Cardiac fibroblast (primary cell): ENCODE data around the gene PKHD1.

Experiments used
- DNase-seq, 2 donors: peaks; one replicate each; pipeline versions ENCODE4 v3.0.0 to v3.0.0-alpha.2; 2010; ENCODE audit warnings: low read depth in 2 of 2
- H3K4me3 ChIP-seq, 2 donors: replicated peaks in 1 of 2; 1 replicate in 1 of 2; 2 replicates in 1 of 2; pipeline ENCODE4 v1.5.1; 2011; ENCODE audit warnings: low read depth in 2 of 2, low read length in 2 of 2, mild to moderate bottlenecking in 2 of 2, moderate library complexity in 1 of 2
- CTCF ChIP-seq: IDR thresholded peaks from one replicate; pipeline ENCODE4 v1.5.1; 2011; ENCODE audit warnings: low read depth, mild to moderate bottlenecking, low read length, inconsistent platforms

Gene PKHD1

GRCh38 chr6:51608932-51609331 lies 478.5 kb downstream of the PKHD1 start:
- H3K4me3 ChIP-seq = no peak overlapping the region
- no peak for TF ChIP-seq CTCF
- DNase-seq = no peak

DNA sequence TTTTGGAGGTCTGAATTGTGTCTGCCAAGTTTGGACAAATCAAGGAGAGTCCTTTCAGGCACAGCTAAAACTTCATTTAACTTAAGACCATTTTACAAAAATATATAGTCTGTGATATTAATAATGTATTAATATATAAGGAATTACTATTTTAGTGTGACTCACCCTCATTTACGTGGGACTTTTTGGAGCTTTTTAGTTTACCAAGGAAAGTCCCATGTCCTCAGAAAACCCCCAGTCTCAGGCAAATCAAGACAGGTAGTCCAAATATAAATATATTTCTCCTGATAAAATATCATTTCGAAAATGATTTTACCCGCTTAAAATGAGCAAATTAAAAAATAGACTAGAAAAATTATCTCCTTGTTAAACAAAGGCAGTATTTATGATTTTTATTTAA lies 479.0 kb downstream of the PKHD1 start:
- H3K4me3 ChIP-seq = no peak overlapping the region
- TF ChIP-seq CTCF = no peak
- no peak for DNase-seq

DNA sequence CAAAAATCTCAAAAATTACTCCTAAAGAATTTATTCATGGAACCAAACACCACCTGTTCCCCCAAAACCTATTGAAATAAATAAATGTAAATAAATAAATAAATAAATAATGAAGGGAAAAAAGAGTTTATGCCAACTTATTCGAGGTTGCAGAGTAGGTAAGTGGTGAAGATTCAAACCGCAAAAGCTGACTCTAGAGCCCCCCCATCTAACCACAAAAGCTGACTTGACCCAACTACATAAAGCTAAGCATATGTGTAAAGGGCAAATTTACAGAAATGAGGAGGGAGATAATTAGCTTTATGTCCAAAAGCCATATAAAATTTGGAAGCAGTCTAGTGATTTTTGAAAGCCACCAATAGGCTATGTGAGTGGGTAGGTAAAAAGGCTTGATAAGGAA lies 486.9 kb downstream of the PKHD1 start:
- no peak overlapping the region for H3K4me3 ChIP-seq
- DNase-seq = no peak
- TF ChIP-seq CTCF = no peak

DNA sequence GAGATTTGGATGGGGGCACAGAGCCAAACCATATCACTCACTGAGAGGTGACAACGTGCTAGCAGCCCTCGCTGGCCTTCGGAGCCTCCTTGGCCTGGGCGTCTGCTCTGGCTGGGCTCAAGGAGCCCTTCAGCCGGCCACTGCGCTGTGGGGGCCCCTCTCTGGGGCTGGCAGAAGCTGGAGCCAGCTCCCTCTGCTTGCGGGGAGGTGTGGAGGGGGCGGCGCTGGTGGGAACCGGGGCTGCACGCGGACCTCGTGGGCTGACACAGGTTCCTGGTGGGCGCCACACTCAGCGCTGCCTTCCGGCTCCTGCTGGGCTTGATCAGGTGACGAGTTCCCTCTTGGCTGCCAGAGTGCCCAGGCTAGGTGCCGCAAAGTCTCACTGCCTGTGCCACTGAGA lies 489.2 kb downstream of the PKHD1 start:
- TF ChIP-seq CTCF = no peak

GRCh38 chr6:51594981-51595380 lies 492.4 kb downstream of the PKHD1 start:
- TF ChIP-seq CTCF = no peak
- no peak overlapping the region for H3K4me3 ChIP-seq
- DNase-seq = no peak

More for the DNA sequence above, 489.2 kb downstream of the PKHD1 start:
- H3K4me3 ChIP-seq = no peak overlapping the region
- no peak for DNase-seq

- no peak overlapping the region for H3K4me3 ChIP-seq
- TF ChIP-seq CTCF = no peak
- no peak for DNase-seq
Measured at GRCh38 chr6:51585264-51585663, 502.1 kb downstream of the PKHD1 start.

DNA sequence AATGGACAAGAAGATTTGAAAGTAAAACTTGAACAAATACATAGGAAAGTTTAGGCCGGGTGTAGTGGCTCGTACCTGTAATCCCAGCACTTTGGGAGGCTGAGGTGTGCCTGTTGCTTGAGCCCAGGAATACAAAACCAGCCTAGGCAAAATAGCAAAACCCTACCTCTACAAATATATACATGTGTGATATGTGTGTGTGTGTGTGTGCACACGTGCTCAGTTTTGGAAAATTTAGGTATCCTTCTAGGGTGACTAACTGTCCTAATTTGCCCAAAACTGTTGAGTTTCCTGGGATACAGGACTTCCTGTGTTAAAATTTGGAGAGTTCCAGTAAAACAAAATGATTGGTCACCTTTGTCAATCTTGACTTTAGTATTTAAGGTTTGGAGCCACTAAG lies 503.2 kb downstream of the PKHD1 start:
- no peak for TF ChIP-seq CTCF
- no peak overlapping the region for H3K4me3 ChIP-seq
- no peak for DNase-seq
